HG03575 (cell line): Measurements from ENCODE around the gene TMBIM4.
"Not testable (repeated sequence)": the region's sequence is repeated elsewhere in the genome, so short reads cannot be mapped to it uniquely, and the experiment has no call there.

ENCODE experiments used
- ATAC-seq: cut with Tn5 transposase; IDR thresholded peaks from one replicate; pipeline ENCODE4 v1.9.1; 2021; ENCODE audit not compliant: unreplicated experiment, insufficient number of reproducible peaks, low FRiP score; ENCODE audit errors: extremely low read depth

The TMBIM4 gene, protein sequence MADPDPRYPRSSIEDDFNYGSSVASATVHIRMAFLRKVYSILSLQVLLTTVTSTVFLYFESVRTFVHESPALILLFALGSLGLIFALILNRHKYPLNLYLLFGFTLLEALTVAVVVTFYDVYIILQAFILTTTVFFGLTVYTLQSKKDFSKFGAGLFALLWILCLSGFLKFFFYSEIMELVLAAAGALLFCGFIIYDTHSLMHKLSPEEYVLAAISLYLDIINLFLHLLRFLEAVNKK

DNA sequence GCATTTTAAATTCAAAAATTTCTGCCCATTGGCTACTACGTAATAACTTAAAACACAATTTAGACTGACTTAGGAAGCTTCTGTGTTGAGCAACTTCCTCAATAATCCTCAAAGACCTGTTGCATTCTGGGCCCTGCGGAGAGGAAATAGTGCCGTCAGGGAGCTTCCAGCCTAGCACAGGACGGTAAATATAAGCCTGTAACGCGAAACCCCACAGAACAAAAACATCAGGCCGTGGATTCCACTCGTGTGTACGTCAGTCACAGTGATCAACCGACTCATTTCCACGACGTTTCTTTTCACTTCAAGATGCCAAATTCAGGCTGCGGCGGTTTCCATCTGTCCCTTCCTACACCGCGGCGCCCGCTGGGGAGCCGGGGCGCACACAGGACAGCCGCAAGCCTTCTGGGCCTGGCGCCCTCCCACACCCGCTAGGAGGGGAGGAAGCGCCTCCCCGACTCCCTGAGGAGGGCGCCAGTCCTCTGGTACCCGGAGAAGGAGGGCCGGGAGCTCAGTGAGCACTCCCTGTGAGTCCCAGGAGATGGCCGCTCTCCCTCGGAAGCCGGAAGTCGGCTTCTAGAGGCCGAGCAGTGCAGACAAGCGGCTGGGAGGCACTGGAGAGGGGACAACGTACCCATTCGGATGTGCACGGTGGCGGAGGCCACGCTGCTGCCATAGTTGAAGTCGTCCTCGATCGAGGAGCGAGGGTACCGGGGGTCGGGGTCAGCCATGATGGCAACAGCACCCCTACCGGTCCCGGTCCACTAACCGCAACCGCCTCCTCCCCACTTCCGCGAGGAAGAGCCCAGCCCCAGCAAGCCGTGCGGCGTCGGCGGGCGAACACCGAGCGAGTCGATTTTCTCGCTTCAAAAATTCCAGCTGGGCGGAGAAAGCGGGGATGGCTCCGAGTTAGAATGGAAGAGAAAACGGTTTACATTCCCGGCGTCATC is at the start of gene TMBIM4:
TSS of gene TMBIM4 (minus strand) at position 776 of the 950 bp plus-strand sequence. CDS start at position 731, 45 bp downstream.
- peak; percentile 83 for ATAC-seq

DNA sequence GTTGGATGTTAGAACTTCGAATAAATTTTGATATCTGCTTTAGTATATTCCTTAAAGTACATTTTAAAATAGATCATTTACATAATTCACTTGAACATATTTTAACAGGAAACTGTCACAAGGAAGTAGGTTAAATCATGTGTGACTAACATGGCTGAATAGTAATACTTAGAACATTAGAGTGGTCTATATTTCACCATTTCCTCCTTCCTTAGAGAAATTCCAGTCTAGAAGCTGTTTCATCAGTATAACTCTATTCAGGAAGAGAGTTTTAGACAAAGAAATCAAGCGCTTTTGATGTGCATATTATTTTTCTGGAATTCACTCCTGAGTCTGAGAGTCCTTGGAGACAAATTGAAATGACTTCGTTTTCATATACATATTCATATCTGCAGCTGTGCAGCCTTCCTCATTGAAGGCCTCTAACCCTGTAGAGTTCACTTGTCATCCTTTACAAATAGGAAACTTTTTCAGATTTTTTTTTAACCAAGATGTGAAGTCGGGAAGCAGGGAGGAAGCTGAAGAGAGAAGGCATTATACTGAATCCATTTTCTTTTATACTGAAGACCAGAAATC is 47.6 kb upstream of the TMBIM4 start:
- no peak for ATAC-seq

DNA sequence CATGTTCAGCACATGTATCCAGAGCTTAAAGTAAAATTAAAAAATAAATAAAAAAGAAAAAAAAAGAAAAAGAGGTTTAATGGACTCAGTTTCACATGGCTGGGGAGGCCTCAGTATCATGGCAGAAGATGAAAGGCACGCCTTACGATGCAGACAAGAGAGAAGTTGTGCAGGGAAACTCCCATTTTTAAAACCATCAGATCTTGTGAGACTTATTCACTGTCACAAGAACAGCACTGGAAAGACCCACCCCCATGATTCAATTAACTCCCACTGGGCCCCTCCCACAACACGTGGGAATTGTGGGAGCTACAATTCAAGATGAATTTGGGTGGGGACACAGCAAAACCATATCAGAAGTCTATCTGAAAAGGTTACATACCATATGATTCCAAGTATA is 43.2 kb upstream of the TMBIM4 start:
- not testable (repeated sequence) for ATAC-seq

DNA sequence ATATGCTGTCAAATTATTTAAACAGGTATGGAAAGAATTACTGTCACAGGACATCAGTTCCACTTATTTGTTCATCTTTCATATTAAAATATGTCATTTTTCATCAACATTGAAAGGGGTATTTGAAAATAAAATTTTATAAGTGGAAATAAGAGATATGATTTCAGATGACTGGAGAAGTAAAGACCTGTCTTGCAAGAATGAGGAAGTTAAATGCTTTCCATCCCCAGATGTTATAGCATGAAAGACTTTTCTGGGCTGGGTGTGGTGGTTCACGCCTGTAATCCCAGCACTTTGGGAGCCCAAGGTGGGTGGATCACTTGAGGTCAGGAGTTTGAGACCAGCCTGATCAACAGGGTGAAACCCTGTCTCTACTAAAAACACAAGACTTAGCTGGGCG is 41.8 kb upstream of the TMBIM4 start:
- ATAC-seq, result not testable (repeated sequence)

DNA sequence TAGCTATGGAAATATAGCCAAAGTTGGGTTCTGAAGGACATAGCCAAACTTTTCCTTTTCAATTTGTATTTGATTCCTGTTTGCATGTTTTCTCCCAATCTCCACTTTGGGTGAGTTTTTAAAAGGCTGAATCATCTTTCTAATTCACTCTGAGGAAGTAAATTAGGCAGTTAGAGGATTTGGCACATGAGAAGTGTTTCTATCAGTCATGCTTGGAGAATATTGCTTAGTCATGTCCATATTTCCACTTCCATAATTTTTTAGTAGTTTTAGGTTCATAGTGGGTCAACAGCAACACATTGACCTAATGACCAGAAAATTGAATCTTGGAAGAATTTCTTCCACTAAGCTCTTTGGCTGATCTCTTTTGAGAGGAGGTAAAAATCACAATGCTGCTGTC is 41.0 kb upstream of the TMBIM4 start:
- no peak for ATAC-seq

DNA sequence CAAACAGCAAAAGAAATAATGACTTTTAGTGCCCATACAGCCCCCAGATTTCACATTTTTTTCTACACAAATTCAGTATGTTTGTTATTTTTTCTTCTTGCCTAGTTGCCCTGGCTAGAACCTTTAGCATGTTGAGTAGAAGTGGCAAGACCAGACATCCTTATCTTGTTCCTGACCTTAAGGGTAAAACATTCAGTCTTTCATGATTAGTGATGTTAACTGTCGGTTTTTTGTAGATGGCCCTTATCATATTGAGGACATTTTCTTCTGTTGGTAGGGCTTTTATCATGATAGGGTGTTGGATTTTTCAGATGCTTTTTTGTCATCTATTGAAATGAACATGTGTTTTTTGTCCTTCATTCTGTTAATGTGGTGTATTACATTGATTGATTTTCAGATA is 36.3 kb upstream of the TMBIM4 start:
- no peak for ATAC-seq

DNA sequence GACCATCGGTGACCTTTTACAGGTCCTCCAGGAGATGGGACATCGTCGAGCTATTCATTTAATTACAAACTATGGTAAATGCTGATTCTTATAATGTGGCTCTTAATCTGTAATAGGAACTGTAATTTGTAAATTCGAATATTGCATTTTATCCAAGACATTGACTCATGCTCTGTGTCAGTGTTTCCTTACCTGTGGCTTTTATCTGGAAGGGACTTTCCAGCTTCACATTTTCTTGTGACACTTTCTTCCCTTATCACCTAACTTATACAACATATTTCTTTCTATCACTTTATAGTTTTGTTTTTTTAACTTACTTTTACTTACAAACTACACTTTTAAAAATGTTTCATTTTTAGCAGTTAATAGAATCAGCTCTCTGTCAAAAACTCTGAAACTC is 34.0 kb upstream of the TMBIM4 start:
- ATAC-seq, result no peak

DNA sequence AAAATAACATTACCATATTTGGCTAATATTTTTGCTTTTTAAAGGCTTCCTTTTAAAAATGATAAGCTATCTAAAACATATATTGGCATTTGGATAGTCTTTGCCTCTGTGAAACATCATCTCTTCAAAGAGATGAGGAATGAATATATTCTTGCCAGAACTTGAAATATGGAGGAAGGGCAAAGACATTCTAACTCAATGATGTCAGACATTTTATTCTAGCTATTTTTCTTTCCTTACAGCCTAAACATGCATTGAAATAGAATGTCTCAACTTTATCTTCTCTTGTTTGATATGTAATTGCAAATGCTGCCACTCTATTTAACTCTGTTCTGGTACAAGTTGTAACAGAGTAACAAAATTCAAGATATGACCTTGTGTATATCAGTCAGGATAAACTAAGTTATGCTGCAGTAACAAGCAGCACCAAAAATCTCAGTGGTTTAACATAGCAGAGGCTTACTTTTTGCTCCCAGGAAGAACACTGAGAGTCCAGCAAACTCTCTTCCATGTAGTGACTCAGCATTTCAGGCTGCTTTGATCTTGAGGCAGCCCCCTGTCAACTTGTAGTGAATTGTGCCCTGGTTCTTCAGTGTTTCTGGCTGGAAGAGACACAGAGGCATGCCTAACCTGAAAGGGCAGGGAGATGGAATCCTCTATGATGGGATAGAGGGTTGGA is 30.2 kb upstream of the TMBIM4 start:
- no peak for ATAC-seq

DNA sequence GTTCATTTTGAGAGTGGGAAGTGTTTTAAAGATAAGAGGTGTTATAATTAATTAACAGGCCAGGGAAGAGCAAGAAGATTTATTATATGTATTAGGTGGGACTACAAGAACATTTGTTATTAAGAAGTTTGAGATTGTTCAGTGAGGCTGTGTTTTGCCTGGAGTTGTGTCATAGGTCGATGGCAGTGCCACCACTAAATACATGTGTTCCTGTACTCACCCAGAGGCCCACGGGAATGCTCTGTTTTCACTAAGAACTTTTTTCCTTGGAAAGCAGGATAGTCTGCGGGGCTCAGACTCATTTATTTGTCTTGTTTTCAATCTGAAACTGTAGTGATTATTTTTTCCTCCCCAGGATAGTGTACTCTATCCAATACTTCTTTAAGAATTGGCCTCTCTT is 29.3 kb upstream of the TMBIM4 start:
- ATAC-seq, result no peak

DNA sequence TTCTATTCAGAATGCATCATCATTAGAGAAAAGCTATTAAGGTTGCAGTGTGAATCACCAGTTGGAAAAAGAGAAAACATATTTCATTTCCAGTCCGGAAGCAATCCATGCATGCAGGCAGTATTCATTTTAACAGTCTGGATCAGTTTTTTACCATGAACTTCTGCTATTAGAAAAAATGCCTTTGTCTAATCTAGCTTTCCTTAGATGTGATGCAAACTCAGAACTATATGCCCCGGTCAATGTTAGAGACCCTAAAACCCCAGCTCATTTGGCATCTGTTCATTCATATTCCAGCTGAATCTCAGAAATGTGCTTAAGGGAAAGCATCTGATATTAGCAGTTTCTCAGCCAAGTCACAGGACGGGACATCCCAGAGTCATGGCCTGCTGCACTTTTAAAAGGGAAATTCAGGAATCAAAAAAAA is 27.7 kb upstream of the TMBIM4 start:
- ATAC-seq, result no peak

DNA sequence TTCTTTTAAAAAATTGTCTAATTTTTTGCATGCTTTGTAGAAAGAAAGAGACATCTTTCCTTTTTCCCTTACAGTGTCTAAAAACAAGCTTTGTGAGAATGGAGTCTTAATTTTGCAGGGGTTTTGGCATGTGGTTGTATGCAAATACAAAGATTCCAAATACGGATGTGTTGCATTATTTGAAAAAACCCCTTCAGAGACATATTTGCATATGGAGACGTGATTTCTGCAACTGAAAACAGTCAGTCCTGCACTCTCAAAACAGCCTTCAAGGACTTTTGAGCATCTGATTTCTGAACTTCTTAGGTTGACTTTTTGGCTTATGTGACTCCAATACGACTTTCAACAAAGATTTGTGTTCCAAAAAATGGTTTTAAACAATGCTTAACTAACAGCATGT is 27.0 kb upstream of the TMBIM4 start:
- peak; percentile 56 for ATAC-seq

DNA sequence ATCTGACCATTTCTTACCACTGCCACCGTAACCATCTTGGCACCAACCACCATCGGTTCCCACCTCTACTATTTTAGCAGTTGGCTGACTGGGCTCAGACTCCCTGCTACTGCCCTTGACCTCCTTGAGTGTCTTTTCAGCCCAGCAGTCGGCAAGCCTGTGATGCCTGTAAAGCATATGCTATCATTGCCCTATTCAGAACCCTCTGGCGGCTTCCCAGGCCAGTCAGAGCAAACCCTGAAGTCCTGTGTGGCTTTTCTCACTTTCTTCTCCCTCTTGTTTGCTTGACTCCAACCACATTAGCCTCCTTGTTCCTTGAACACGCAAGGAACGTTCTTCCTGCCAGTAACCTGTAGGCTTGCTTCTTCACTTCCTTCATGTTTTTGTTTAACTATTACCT is 25.4 kb upstream of the TMBIM4 start:
- no peak for ATAC-seq

DNA sequence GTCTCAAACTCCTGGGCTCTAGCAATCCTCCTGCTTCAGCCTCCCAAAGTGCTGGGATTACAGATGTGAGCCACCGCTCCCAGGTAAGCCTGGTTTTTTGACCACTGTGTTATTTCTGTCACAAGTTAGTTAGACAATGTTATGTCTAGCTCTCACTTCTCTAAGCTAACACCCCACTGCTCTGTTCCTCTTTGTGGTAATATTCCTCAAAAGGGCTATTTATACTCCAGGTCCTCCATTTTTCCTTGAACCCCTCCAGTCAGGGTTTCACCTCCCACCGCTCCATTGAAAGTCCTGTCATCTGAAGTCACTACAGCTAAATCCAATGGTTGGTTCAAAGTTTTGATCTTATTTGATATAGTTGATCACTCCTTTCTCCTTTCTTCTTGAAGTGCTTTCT is 24.3 kb upstream of the TMBIM4 start:
- no peak for ATAC-seq

DNA sequence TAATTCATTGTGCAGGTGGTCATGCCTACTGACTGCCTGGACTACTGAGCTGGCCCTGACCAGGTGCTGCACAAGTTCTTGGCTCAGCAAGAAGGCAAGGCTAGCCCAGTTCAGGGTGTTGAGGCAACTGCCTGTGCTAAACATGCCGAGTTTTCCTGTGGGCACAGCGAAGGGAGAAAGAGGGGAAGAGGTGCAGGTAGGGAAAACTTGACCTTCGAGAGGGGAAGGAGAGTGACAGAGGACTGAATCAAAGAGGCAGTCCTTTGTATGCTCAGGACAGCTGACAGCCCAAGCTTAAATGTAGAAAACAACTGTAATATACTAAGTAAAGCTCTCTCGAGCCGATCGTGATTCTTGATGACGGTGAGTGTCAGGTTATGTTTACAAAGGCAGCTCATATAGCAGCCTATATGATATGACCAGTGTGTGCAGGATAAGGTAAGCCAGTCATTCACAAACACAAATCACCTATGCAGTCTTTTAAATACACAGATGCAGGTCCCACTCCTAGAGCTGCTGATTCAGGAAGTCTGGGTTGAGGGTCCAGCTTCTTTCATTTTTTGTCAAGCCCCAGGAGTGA is 21.8 kb upstream of the TMBIM4 start:
- no peak for ATAC-seq

DNA sequence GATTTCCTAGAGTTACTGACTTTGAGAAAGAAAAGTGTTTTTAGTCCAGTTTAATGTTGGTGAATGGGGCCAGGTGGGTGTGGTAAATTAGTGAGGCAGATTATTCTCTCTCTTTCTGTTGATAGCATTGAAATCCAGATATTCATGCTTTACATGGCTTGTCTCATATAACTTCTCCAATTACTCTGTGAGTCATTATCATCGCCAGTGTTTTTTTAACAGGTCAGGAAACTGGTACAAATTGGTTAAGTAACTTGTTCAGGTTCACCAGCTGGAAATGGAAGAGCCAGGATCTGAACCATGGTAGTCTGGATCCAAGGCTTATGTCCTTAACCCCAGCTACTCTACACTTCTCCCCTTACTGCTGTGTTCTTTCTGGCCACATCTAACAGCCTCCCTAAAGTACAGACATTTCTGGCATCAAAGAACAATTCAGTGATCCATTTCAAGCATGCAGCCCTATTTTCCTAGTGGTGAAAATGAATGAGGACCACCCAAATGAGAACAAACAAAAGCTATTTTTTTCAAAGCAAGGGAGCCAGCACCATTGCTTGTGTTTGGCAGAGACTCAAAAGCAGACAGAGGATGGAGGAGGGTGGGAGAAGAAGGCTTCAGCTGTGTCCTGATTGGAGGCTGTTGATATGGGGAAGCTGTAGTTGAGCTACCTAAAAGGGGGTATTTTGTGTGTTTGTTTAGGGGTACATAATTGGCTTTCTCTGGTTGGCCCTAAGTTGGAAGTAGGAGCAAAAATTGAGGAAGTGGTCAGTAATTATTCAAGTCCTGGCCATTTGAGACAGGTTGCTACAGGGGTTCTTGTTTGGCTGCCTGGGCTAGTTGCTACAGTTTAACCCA is 20.9 kb upstream of the TMBIM4 start:
- no peak for ATAC-seq

DNA sequence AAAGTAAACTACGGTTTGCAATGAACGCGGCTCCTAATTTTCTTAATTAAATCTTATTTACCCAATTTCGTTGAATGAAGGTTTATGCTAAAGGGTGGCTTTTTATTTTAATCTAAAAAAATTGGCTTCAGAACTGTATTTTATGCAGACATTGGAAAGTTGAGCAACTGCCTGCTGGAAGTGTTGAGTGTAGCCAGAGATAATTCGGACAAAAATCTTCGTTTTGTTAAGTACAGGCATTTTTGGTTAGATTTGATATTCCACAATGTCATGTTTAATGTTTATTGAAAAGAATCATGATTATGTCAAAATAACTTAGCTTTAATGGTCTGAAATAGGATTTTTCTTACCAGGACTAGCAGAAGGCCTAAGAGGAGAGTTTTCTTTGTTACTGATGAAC is 20.1 kb upstream of the TMBIM4 start:
- ATAC-seq, result no peak

DNA sequence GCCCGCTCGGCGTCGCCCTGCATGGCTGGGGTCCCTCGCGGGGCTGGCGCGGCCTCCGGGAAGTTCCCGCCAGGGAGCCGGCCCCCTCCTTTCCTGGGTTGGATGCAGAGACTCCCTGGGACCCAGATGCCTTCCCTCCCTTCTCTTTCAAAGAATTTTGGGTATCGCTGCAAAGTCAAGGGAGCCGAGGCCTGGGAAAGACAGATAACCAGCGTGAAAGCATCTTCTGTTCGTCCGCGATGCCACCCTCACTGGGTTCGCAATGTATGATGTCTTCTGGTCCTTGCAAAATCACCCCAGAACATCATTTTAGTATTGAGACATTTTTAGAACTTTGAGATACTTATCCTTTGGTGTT is 19.7 kb upstream of the TMBIM4 start:
- ATAC-seq, result no peak
